GM19238 (cell line): Measurements from ENCODE around the gene IGF2R.
"Not testable (repeated sequence)": the region's sequence is repeated elsewhere in the genome, so short reads cannot be mapped to it uniquely, and the experiment has no call there.

Experiments
- DNase-seq: peaks from one replicate; pipeline ENCODE4 v3.0.0; 2011; ENCODE audit warnings: low spot score; ENCODE audit not compliant: insufficient read length

Gene IGF2R

GRCh38 chr6:160093061-160093460 is 124.2 kb downstream of the IGF2R start:
- no peak for DNase-seq

GRCh38 chr6:160093946-160094345 is 125.1 kb downstream of the IGF2R start:
- DNase-seq, result no peak

- DNase-seq, result no peak
These were observed 126.4 kb downstream of the IGF2R start for GRCh38 chr6:160095146-160095845.

- DNase-seq, result no peak
These were observed 132.7 kb downstream of the IGF2R start for GRCh38 chr6:160101277-160102205.

- DNase-seq, result no peak
These were observed 133.5 kb downstream of the IGF2R start for GRCh38 chr6:160102399-160102798.

- no peak for DNase-seq
These were observed 134.3 kb downstream of the IGF2R start for GRCh38 chr6:160102956-160103824.

- no peak for DNase-seq
These were observed 134.9 kb downstream of the IGF2R start for GRCh38 chr6:160103825-160104100.

GRCh38 chr6:160104821-160105517 is 136.1 kb downstream of the IGF2R start:
- no peak for DNase-seq

- no peak for DNase-seq
These were observed 137.1 kb downstream of the IGF2R start for GRCh38 chr6:160106010-160106409.

GRCh38 chr6:160106701-160107100 is 137.8 kb downstream of the IGF2R start:
- DNase-seq, result no peak

GRCh38 chr6:160108077-160108476 is 139.2 kb downstream of the IGF2R start:
- DNase-seq, result no peak

GRCh38 chr6:160110586-160111123 is 141.8 kb downstream of the IGF2R start:
- no peak for DNase-seq

- no peak for DNase-seq
These were observed 142.9 kb downstream of the IGF2R start for GRCh38 chr6:160111806-160112205.

- DNase-seq, result no peak
These were observed 143.9 kb downstream of the IGF2R start for GRCh38 chr6:160112628-160113299.

GRCh38 chr6:160114536-160114935 is 145.7 kb downstream of the IGF2R start:
- not testable (repeated sequence) for DNase-seq

- DNase-seq, result no peak
These were observed 146.5 kb downstream of the IGF2R start for GRCh38 chr6:160115421-160115820.

GRCh38 chr6:160116411-160116810 is 147.5 kb downstream of the IGF2R start:
- DNase-seq, result no peak

GRCh38 chr6:160117137-160117536 is 148.3 kb downstream of the IGF2R start:
- no peak for DNase-seq

GRCh38 chr6:160118620-160119229 is 149.8 kb downstream of the IGF2R start:
- DNase-seq, result no peak

- no peak for DNase-seq
These were observed 151.2 kb downstream of the IGF2R start for GRCh38 chr6:160120087-160120486.
